DND-41 (cell line): ENCODE measurements around the gene LSM3.

Source experiments
- ATAC-seq: fragments of 200-7000 bp; cut with Tn5 transposase; 3 replicates; pipeline ENCODE4 v1.9.1; 2021; ENCODE audit warnings: low read depth; ENCODE audit not compliant: insufficient read depth
- DNase-seq: peaks from one replicate; pipeline ENCODE4 v3.0.0-alpha.2; 2020
- H2AFZ ChIP-seq: 2 replicates; pipeline ENCODE4 v1.6.0; 2012; ENCODE audit warnings: low read depth, low read length
- H3K27ac ChIP-seq: 2 replicates; pipeline ENCODE4 v1.5.1; 2012; ENCODE audit warnings: low read length, inconsistent platforms
- H3K27me3 ChIP-seq: fragments of 200-600 bp; sonication (generic); 2 replicates; pipeline ENCODE4 v1.6.0; 2012; ENCODE audit warnings: low read length, mild to moderate bottlenecking, inconsistent platforms; ENCODE audit not compliant: insufficient read depth, poor library complexity
- H3K36me3 ChIP-seq: 2 replicates; pipeline ENCODE4 v1.5.1; 2012; ENCODE audit warnings: low read length, inconsistent platforms; ENCODE audit not compliant: insufficient read depth
- H3K4me1 ChIP-seq: 2 replicates; pipeline ENCODE4 v1.5.1; 2012; ENCODE audit warnings: mild to moderate bottlenecking, low read length; ENCODE audit not compliant: insufficient read depth
- H3K4me2 ChIP-seq: 2 replicates; pipeline ENCODE4 v1.6.0; 2012; ENCODE audit warnings: mild to moderate bottlenecking, moderate library complexity, low read length, inconsistent platforms; ENCODE audit not compliant: insufficient read depth
- H3K4me3 ChIP-seq, 2 experiments: fragments of 200-600 bp in 1 of 2; shearing (Covaris generic) in 1 of 2; 2 replicates each; pipeline ENCODE4 v1.5.1; 2012 to 2016; ENCODE audit warnings: inconsistent platforms in 2 of 2, low read length in 2 of 2, mild to moderate bottlenecking in 2 of 2, low read depth in 1 of 2, moderate library complexity in 1 of 2
- H3K79me2 ChIP-seq: 2 replicates; pipeline ENCODE4 v1.6.0; 2012; ENCODE audit warnings: low read length, inconsistent platforms; ENCODE audit not compliant: insufficient read depth
- H3K9ac ChIP-seq: 2 replicates; pipeline ENCODE4 v1.6.0; 2012; ENCODE audit warnings: low read depth, mild to moderate bottlenecking, inconsistent platforms, low read length, moderate library complexity
- H3K9me3 ChIP-seq: 2 replicates; pipeline ENCODE4 v1.5.1; 2012; ENCODE audit warnings: low read length, moderate library complexity, mild to moderate bottlenecking, inconsistent platforms; ENCODE audit not compliant: insufficient read depth, severe bottlenecking
- H4K20me1 ChIP-seq: 2 replicates; pipeline ENCODE4 v1.6.0; 2012; ENCODE audit warnings: low read length; ENCODE audit not compliant: insufficient read depth
- CTCF ChIP-seq: IDR thresholded peaks from 2 replicates; pipeline ENCODE4 v1.5.1; 2012; ENCODE audit warnings: borderline replicate concordance, low read length, moderate library complexity, mild to moderate bottlenecking; ENCODE audit not compliant: poor library complexity, severe bottlenecking; ENCODE audit errors: extremely low read depth
- EZH2 ChIP-seq: IDR thresholded peaks from 3 replicates; pipeline ENCODE4 v1.6.1; 2012; ENCODE audit warnings: borderline replicate concordance, low read depth, mild to moderate bottlenecking, moderate library complexity, low read length, inconsistent platforms; ENCODE audit not compliant: severe bottlenecking

The LSM3 gene

GRCh38 chr3:14130707-14131106, 47.9 kb upstream of the LSM3 start:
- H3K79me2 ChIP-seq: peaks cover 34% of the 10 kb centered on the region
- no peak overlapping the region for H3K4me3 ChIP-seq
- H3K4me2 ChIP-seq: no peak overlapping the region
- peaks cover 17% of the 10 kb centered on the region for H3K4me1 ChIP-seq
- ATAC-seq (no peak), DNase-seq (no peak)
- no peaks in the 10 kb centered on the region for H3K27me3 ChIP-seq
- no peak overlapping the region for H3K27ac ChIP-seq
- peaks cover 38% of the 10 kb centered on the region for H4K20me1 ChIP-seq
- H3K9me3 ChIP-seq: no peaks in the 10 kb centered on the region
- peaks cover 83% of the 10 kb centered on the region for H3K36me3 ChIP-seq
- no peak overlapping the region for H2AFZ ChIP-seq
- no peak for TF ChIP-seq CTCF
- no peak for TF ChIP-seq EZH2
- no peak overlapping the region for H3K9ac ChIP-seq

DNA sequence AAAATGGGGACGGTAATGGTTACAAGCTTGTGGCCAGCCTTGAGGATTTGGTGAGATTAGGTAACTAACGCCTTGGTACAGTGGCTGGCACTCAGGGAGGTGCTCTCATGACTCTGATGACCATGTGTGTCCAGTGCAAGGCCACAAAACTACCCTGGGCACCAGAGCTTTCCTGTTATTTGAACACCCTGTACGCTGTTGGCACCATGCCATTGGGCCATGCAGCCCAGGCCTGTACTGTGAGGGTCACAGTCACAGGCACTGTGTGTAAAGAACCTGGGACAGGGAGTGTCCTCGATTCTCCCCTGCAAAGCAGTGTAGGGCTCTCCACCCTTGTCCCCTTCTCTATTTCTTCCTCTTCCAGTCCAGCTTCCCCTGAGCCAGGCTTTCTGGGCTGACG, 47.5 kb upstream of the LSM3 start:
- H3K9ac ChIP-seq: no peak overlapping the region
- H2AFZ ChIP-seq: no peak overlapping the region
- H3K27me3 ChIP-seq: no peaks in the 10 kb centered on the region
- H3K4me2 ChIP-seq: no peak overlapping the region
- no peak overlapping the region for H3K4me3 ChIP-seq
- H3K79me2 ChIP-seq: peaks cover 29% of the 10 kb centered on the region
- DNase-seq (no peak), ATAC-seq (no peak)
- no peak for TF ChIP-seq EZH2
- TF ChIP-seq CTCF: no peak
- peaks cover 12% of the 10 kb centered on the region for H3K4me1 ChIP-seq
- no peaks in the 10 kb centered on the region for H3K9me3 ChIP-seq
- peaks cover 87% of the 10 kb centered on the region for H3K36me3 ChIP-seq
- no peak overlapping the region for H3K27ac ChIP-seq
- H4K20me1 ChIP-seq: peaks cover 34% of the 10 kb centered on the region

GRCh38 chr3:14132120-14132519, 46.5 kb upstream of the LSM3 start:
- peaks cover 96% of the 10 kb centered on the region for H3K36me3 ChIP-seq

More at GRCh38 chr3:14132120-14132519, 46.5 kb upstream of the LSM3 start:
- peaks cover 25% of the 10 kb centered on the region for H4K20me1 ChIP-seq
- no peak for TF ChIP-seq EZH2
- no peak for TF ChIP-seq CTCF
- H3K9me3 ChIP-seq: no peaks in the 10 kb centered on the region
- H3K4me1 ChIP-seq: peaks cover 2% of the 10 kb centered on the region; the same call in 1 of the 2 replicates
- H2AFZ ChIP-seq: no peak overlapping the region
- ATAC-seq: no peak
- no peak overlapping the region for H3K9ac ChIP-seq
- no peaks in the 10 kb centered on the region for H3K27me3 ChIP-seq
- no peak overlapping the region for H3K4me2 ChIP-seq
- peaks cover 19% of the 10 kb centered on the region for H3K79me2 ChIP-seq
- no peak overlapping the region for H3K4me3 ChIP-seq
- no peak overlapping the region for H3K27ac ChIP-seq
- DNase-seq: no peak
